HuH-7.5 (cell line): ENCODE results near the gene TACO1.

Experiments
- DNase-seq: peaks from one replicate; pipeline ENCODE4 v3.0.0; 2011; ENCODE audit warnings: low spot score

The TACO1 gene

GRCh38 chr17:63601439-63602371, 1.0 kb downstream of the TACO1 start:
- DNase-seq: no peak

DNA sequence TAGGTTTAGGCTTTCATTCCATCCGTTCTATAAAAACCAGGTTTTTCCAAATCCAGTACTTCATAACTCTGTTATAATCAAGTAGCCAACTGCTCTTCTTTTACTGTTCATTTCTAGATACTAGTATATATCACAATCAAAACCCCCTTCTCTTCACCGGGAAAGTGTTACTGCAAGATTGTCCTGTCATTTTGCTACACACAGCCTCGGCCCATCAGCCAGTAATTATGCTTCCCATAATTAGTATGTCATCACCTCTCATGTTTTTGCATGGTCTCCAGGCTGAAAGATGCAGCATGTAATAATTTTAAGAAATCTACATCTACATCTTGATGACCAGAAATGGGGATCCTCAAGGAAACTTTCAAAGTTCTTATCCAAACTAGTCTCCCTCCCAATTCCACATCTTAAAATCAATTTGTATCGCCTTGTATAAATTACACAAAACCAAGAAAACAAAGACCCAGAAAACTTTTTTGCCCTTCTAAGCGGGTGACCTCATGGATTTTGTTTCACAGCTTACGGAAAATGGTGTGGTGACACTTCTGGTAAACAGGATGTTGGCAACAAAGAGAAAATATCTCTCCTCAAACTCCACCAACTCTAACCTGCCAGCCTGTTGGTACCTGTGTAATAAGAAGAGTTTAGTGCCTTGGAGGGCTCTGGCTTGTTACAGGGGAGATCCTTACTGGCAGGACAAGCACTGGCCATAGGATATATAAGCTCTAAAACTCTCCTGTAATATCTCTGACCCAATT, 9.3 kb downstream of the TACO1 start:
- no peak for DNase-seq

GRCh38 chr17:63610854-63611253, 10.2 kb downstream of the TACO1 start:
- DNase-seq: no peak

GRCh38 chr17:63611354-63611753, 10.7 kb downstream of the TACO1 start:
- no peak for DNase-seq

DNA sequence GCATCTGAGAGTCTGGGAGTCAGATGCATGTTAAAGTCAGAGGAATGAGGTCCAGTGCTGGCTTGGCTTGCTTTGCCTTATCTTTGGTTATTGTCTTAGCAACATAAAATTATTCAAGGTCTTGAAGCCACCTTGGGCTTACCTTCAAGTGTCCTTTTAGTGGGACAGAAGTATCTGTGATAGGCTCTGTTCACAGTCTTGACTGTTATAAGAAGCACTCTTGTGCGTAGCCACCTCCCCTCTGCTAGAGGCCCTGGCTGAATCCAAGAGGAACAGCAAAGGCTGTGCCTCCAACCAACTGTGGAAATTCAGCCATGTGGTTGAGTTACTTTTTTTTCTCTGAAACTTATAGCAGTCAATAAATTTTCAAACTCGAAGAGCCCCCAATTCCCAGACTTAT, 13.0 kb downstream of the TACO1 start:
- no peak for DNase-seq

DNA sequence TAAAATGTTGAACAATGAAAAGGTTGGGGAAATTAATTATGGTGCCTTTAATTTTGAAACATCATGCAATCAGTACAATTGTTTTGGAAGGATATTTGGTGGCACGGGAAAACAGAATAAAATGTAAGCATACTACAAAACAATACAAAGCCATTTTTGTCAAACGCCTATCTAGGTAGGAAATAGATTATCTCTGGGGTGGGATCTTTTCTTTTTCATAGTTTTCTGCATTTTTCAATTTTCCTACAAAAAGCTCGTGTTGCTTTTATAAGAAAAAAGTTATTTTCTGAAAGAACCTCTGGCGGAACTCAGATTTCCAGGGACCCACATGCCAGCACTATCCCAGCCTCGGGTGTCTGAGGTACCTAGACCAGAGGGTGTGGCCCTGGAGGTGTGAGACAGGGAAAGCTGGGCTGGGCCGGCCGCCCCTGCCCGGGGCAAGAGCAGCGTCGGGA, 20.6 kb downstream of the TACO1 start:
- DNase-seq: no peak

DNA sequence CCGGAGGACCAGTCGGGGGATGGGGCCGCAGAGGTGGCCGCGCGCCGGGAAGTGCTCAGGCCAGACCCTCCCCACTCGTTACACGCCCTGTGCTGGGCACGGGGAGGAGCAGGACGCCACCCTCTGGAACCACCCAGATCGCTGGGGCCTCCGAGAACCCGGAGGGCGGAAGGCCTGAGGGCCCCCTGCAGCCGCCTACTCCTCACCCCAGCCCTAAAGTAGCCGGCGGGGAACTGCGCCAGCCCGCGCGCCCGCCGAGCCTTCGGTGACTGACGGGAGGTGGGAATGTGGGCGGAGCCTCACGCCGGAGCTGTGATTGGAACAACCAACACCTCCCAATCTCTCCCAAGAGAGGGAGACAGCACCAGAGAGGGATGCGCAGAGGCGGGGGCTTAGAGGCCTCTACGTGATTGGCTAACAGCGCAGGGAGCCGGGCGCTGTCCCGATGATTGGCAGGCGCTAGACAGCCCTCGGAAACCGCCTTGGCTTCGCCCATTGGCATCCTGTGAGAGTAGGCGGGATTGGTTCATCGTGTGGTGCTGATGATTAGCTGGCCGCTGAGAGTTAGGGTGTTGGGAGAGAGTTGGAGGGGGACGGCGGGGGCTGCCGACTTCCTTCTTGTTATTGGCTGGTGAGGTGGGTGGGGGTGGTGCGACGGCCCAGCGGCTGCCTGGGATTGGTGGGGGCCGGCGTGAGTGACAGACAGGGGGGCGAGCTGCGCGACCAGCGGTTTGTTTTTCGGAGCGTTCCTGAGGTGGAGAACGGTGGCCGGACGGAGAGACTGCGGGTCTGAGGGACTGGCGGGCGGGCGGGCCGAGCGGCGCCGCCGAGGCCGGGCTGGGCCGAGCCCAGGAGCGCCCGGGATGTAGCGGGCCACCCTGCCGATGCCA, 21.2 kb downstream of the TACO1 start, which contains the start of gene MAP3K3:
Gene MAP3K3 (plus strand): TSS at position 734 of the 890 bp plus-strand sequence. CDS start 343 bp downstream, outside the sequence.
- DNase-seq: peak; percentile 98

- DNase-seq: peak; percentile 79
Observed at GRCh38 chr17:63622574-63623390, 22.1 kb downstream of the TACO1 start.

GRCh38 chr17:63623786-63624530, 23.3 kb downstream of the TACO1 start:
- no peak for DNase-seq

DNA sequence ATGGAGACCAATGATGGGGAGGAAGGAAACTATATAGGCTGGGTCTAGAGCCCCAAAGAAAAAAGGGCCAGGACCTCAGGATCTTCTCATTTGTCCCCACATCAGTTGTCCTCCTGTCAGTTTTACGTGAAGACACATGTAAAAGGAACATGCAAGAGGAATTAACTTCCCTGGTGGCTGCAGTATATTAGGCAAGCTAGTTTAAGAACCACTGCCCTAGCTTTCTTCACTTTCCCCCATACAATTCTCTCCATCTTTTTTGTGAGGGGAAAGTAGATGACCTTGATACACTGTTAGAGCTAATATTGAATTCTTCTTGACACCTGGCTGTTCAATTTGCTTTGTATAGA, 23.8 kb downstream of the TACO1 start:
- no peak for DNase-seq

GRCh38 chr17:63626551-63627180, 26.0 kb downstream of the TACO1 start:
- no peak for DNase-seq

GRCh38 chr17:63629627-63630026, 28.9 kb downstream of the TACO1 start:
- DNase-seq: no peak

DNA sequence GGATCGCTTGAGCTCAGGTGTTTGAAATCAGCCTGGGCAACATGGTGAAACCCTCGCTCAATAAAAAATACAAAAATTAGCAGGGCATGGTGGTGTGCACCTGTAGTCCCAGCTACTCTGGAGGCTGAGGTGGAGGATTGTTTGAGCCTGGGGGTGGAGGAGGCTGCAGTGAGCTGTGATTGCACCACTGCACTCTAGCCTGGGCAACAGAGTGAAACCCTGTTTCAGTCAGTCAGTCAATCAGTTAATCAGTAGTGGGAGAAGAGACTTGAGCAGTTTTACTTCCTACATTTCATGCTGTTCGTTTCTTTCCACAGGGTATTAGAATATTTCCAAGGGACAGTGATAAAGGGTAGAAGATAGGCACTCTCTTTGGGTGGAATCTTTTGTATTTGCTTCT, 30.4 kb downstream of the TACO1 start:
- DNase-seq: no peak

DNA sequence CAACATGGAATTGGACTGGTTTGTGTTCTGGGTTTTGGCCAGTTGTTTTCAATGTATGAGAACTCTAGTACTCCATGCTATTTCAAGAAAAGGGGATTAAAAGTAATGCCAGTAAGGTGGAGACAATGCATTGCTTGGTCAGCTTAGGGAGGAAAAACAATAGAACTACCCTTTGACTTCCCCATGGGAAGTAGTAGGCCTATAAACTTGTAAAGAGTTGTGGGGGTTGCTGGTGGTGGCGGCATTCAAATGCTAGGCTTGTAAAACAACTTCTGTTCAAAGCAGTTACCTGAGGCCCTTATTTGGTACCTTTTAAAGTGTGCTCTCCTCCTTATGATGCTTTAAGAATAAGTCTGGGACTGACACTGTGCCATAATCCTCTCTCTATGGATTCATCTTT, 30.9 kb downstream of the TACO1 start:
- no peak for DNase-seq

DNA sequence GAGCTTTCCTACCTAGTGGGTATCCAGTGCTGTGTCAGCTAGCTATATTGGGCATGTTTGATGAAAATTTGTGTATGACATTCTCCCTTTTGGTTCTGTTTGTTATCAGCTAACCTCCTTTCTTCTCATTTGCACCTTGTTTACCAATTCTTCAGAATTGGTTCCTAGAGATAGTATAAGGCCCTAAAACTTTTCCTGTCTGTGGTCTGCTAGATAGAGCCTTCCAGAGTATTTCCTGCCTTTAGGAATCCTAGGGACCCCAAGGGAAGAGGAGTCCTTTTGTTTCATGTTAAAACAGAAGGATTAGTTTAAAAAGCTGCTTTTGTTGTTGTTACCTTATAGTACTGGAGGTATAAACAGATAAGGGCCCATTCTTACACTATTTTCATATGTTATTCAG, 33.0 kb downstream of the TACO1 start:
- no peak for DNase-seq

DNA sequence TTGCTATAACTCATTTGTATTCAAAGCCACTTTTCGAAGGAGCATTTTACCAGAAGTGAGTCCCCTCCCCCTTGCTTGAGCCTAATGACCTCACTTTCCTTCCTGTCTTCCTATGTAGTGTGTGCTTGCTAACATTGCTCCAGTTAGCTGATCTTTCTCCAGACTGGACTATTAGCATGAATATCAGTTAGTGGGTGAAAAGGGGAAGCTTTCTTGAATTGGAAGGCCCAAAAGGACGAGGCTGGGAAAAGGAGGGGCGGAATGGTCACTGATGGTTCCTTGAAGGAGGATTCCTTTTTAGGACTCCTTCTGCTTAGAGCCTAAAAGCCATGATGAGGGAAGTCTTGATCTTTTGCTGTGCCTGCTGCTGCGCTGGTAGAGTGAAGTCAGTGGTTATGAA, 33.5 kb downstream of the TACO1 start:
- no peak for DNase-seq

GRCh38 chr17:63634816-63635215, 34.1 kb downstream of the TACO1 start:
- no peak for DNase-seq

DNA sequence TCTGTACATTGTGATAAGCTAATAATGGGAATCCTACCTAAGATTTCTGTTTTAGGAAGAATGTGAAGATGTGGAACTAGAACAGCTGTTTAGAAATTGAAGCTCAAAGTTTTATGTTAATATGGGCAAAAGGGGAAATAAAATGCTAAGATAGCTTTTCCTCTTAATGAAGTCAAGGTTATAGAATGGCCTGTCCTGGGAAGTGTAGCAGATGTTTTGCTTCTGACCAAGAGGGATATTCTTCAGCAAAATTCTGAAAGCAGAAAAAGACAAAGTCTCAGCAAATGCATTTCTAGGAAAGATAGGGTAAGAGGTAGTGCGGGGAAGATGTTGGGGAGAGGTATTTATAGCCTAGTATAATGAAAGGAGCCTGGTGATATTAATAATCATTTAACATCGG, 34.6 kb downstream of the TACO1 start:
- no peak for DNase-seq

GRCh38 chr17:63635787-63636186, 35.1 kb downstream of the TACO1 start:
- DNase-seq: no peak

- no peak for DNase-seq
Observed at GRCh38 chr17:63639125-63639524, 38.4 kb downstream of the TACO1 start.
